ENCODE measurements around the gene COQ2. TPM values are rescaled to one million over a fixed set of nuclear protein-coding genes. Genes with fewer than 3 reads are reported as not detected.
A peak's percentile ranks its signal among the peaks of the same experiment; 100 is the strongest.

Gene COQ2
- total and polyA plus RNA-seq, 10 donors: 5.4 to 26.9 (median 22.8) TPM

DNA sequence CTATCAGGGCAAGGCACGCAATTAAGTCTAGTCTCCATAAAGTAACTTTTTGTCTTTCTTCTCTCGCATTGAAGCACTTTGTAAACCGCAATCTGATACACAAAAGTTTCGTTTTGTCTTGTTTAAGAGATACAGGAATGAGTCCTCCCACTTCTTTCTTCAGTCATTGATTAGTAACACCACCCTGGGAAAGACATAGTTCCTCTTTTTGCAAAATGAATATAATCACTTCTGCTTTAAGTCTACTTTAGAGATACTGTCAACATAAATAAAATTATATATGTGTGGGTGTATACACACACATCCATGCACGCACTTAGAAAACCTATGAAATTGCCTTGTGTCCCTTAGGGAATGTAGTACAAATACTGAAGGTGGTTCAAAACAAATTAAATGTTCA lies 11.7 kb downstream of the COQ2 start:
- intact Hi-C loops (cut with DNase I; ENCODE audit: low total_unique reads): no loop called here
- Histone ChIP-seq H3K4me3 (no peak overlapping the region), H3K4me1 (peaks cover 0 to 48% (median 18%) of the 10 kb centered on the region in 6 donors), H3K36me3 (peaks cover 0 to 67% (median 15%) of the 10 kb centered on the region in 6 donors), H3K27ac (peak overlapping the region in 5 of 8 donors; percentile 27 to 47 (median 40)), H3K27me3 (replicated peaks in 1 of 7) (no peaks in the 10 kb centered on the region), H3K9me3 (no peaks in the 10 kb centered on the region)
- TF ChIP-seq POLR2AphosphoS5 (IDR thresholded peaks at IDR 0.05): no peak
- no peak for TF ChIP-seq POLR2A (IDR thresholded peaks at IDR 0.05)
- no peak for TF ChIP-seq CTCF (IDR thresholded peaks at IDR 0.05 in 8 of 11, conservative IDR thresholded peaks at IDR 0.05 in 3 of 11)
- 70 to 82% (median 77%) methylated on average over 5 of the region's 5 CpGs for WGBS, 5 donors
- DNase-seq: no peak

DNA sequence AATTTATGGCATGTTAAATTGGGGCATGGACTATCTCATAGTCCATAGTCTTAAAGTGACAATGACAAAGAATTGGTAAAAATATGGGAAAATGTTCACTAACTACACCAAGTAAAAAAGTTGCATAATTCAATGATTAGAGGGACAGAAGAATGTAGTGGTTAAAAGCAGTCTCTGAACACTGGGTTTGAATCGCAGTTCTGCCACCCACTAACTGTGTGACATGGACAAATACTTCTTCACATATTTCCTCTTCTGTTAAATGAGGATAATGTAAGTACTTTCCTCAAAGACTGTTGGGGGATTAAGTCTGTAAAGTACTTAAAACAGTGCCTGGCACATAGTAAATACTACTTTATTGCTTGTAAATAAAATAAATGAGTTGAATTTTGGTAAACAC lies 15.3 kb downstream of the COQ2 start:
- intact Hi-C loops (cut with DNase I; ENCODE audit: low total_unique reads): no loop called here
- TF ChIP-seq POLR2AphosphoS5 (IDR thresholded peaks at IDR 0.05) (no peak), POLR2A (IDR thresholded peaks at IDR 0.05) (no peak), CTCF (IDR thresholded peaks at IDR 0.05 in 8 of 11, conservative IDR thresholded peaks at IDR 0.05 in 3 of 11) (no peak)
- Histone ChIP-seq H3K4me1 (peaks cover 0 to 53% (median 22%) of the 10 kb centered on the region in 6 donors), H3K4me3 (no peak overlapping the region), H3K27ac (no peak overlapping the region), H3K36me3 (peaks cover 0 to 80% (median 15%) of the 10 kb centered on the region in 6 donors), H3K9me3 (no peaks in the 10 kb centered on the region), H3K27me3 (replicated peaks in 1 of 7) (no peaks in the 10 kb centered on the region)
- DNase-seq: no peak
- 51 to 80% (median 65%) methylated on average over 1 of the region's 1 CpG for WGBS, 5 donors

GRCh38 chr4:83268491-83268890 lies 16.1 kb downstream of the COQ2 start:
- Histone ChIP-seq H3K9me3 (no peaks in the 10 kb centered on the region), H3K4me1 (peaks cover 0 to 48% (median 22%) of the 10 kb centered on the region in 6 donors), H3K27ac (no peak overlapping the region), H3K27me3 (replicated peaks in 1 of 7) (no peaks in the 10 kb centered on the region), H3K36me3 (peaks cover 0 to 86% (median 17%) of the 10 kb centered on the region in 6 donors), H3K4me3 (no peak overlapping the region)
- 45 to 50% (median 47%) methylated on average over 2 of the region's 2 CpGs for WGBS, 5 donors
- DNase-seq: no peak
- intact Hi-C loops (cut with DNase I; ENCODE audit: low total_unique reads): no loop called here
- TF ChIP-seq POLR2A (IDR thresholded peaks at IDR 0.05) (no peak), CTCF (IDR thresholded peaks at IDR 0.05 in 8 of 11, conservative IDR thresholded peaks at IDR 0.05 in 3 of 11) (no peak), POLR2AphosphoS5 (IDR thresholded peaks at IDR 0.05) (no peak)

GRCh38 chr4:83267830-83268475 lies 16.6 kb downstream of the COQ2 start:
- Histone ChIP-seq H3K27ac (peak overlapping the region in 1 of 8 donors; percentile 9), H3K4me3 (no peak overlapping the region), H3K9me3 (no peaks in the 10 kb centered on the region), H3K36me3 (peaks cover 0 to 86% (median 17%) of the 10 kb centered on the region in 6 donors), H3K27me3 (replicated peaks in 1 of 7) (no peaks in the 10 kb centered on the region), H3K4me1 (peaks cover 0 to 42% (median 16%) of the 10 kb centered on the region in 6 donors)
- WGBS, 5 donors: 81 to 91% (median 84%) methylated on average over 3 of the region's 3 CpGs
- no peak for DNase-seq
- TF ChIP-seq POLR2AphosphoS5 (IDR thresholded peaks at IDR 0.05) (no peak), CTCF (IDR thresholded peaks at IDR 0.05 in 8 of 11, conservative IDR thresholded peaks at IDR 0.05 in 3 of 11) (no peak), POLR2A (IDR thresholded peaks at IDR 0.05) (no peak)
- intact Hi-C loops (cut with DNase I; ENCODE audit: low total_unique reads): no loop called here
